A549 (cell line): ENCODE data around the gene ZSCAN5A. TPM values are rescaled to one million over a fixed set of nuclear protein-coding genes. Genes with fewer than 3 reads are reported as not detected.

Source experiments
- ATAC-seq, 2 experiments: fragments of 200-7000 bp in 1 of 2; fragments of >200 bp in 1 of 2; cut with Nextera tagmentation in 1 of 2; cut with Tn5 transposase in 1 of 2; 3 replicates each; pipeline versions ENCODE4 v1.8.0 to v1.9.1; 2018 to 2020; ENCODE audit warnings: mild to moderate bottlenecking in 1 of 2, moderate library complexity in 1 of 2
- CTCF ChIA-PET: fragments of 300-600 bp; sonication (Branson Sonifier 250); formaldehyde crosslinking; extraction: SDS; loops from one replicate; lab custom pipeline; 2021; ENCODE audit warnings: antibody characterized with exemption, inconsistent platforms; lab: Yijun Ruan, JAX
- POLR2A ChIA-PET: fragments of 350-600 bp; formaldehyde crosslinking; extraction: SDS; loops from one replicate; lab custom pipeline; 2021; ENCODE audit warnings: antibody characterized with exemption, inconsistent platforms; lab: Yijun Ruan, JAX
- DNase-seq, 2 experiments: peaks; one replicate each; pipeline versions ENCODE4 v3.0.0 to v3.0.0-alpha.2; 2011 to 2016; ENCODE audit warnings: low read depth in 1 of 2, low spot score in 1 of 2
- FAIRE-seq: peaks from 2 replicates; lab custom pipeline; 2011; peaks lifted over from hg19 to GRCh38; lab: Jason Lieb, UNC
- H3K27ac ChIP-seq, 2 experiments: fragments of >200 bp; sonication (Bioruptor Twin); formaldehyde crosslinking; 3 replicates each; pipeline ENCODE4 v1.5.1; 2016 to 2017
- H3K4me1 ChIP-seq: fragments of >200 bp; sonication (Bioruptor Twin); formaldehyde crosslinking; 3 replicates; pipeline ENCODE4 v1.6.1; 2016
- H3K4me2 ChIP-seq: fragments of >200 bp; sonication (Bioruptor Twin); formaldehyde crosslinking; 3 replicates; pipeline ENCODE4 v1.6.1; 2016
- H3K4me3 ChIP-seq: fragments of >200 bp; sonication (Bioruptor Twin); formaldehyde crosslinking; 3 replicates; pipeline ENCODE4 v1.5.1; 2016
- H3K9me3 ChIP-seq: fragments of >200 bp; sonication (Bioruptor Twin); formaldehyde crosslinking; 3 replicates; pipeline ENCODE4 v1.6.1; 2016
- CBX2 ChIP-seq: fragments of 200-600 bp; sonication (generic); IDR thresholded peaks from 2 replicates; pipeline ENCODE4 v1.6.1; 2016; ENCODE audit warnings: low read depth, mild to moderate bottlenecking, borderline replicate concordance
- CBX8 ChIP-seq: fragments of 200-600 bp; sonication (generic); IDR thresholded peaks from 2 replicates; pipeline ENCODE4 v1.6.1; 2016
- CEBPB ChIP-seq, 2 experiments: fragments of >200 bp in 1 of 2; sonication (Bioruptor Twin) in 1 of 2; formaldehyde crosslinking in 1 of 2; IDR thresholded peaks; 2 replicates each; pipeline ENCODE4 v1.6.1; 2012 to 2016
- EHMT2 ChIP-seq: fragments of 200-600 bp; sonication (generic); IDR thresholded peaks from 2 replicates; pipeline ENCODE4 v1.6.1; 2016; ENCODE audit warnings: antibody characterized with exemption, low read depth, mild to moderate bottlenecking, moderate library complexity
- ESRRA ChIP-seq: fragments of 150-350 bp; IDR thresholded peaks from 2 replicates; pipeline ENCODE4 v1.6.1; 2014; ENCODE audit warnings: mild to moderate bottlenecking, low read length, borderline replicate concordance
- FOSB ChIP-seq: fragments of 250-450 bp; sonication (Bioruptor Pico); IDR thresholded peaks from 2 replicates; pipeline ENCODE4 v1.5.0; 2020; ENCODE audit warnings: mild to moderate bottlenecking, moderate library complexity
- HOXB5 ChIP-seq: fragments of 250-450 bp; sonication (Bioruptor Pico); IDR thresholded peaks from 2 replicates; pipeline ENCODE4 v1.5.0; 2020; ENCODE audit warnings: mild to moderate bottlenecking, moderate library complexity
- JUN ChIP-seq, 2 experiments: fragments of >200 bp; sonication (Bioruptor Twin); formaldehyde crosslinking; IDR thresholded peaks; 2 replicates in 1 of 2; 3 replicates in 1 of 2; pipeline ENCODE4 v1.6.1; 2016 to 2017
- MAFK ChIP-seq: fragments of 450-650 bp; IDR thresholded peaks from 2 replicates; pipeline ENCODE4 v1.6.1; 2014; ENCODE audit not compliant: partially characterized antibody
- MAZ ChIP-seq: fragments of 150-350 bp; IDR thresholded peaks from 2 replicates; pipeline ENCODE4 v1.6.1; 2014; ENCODE audit warnings: antibody characterized with exemption, low read depth, low read length, borderline replicate concordance
- MYC ChIP-seq: IDR thresholded peaks from 2 replicates; pipeline ENCODE4 v1.6.1; 2012; ENCODE audit warnings: mild to moderate bottlenecking, inconsistent platforms, low read length, improper control_type of control experiment, borderline replicate concordance
- NFE2L2 ChIP-seq: fragments of 150-350 bp; conservative IDR thresholded peaks from 2 replicates; pipeline ENCODE4 v1.6.1; 2014; ENCODE audit warnings: low read length
- NPAS2 ChIP-seq: fragments of 250-450 bp; sonication (Bioruptor Pico); IDR thresholded peaks from 2 replicates; pipeline ENCODE4 v1.8.0; 2022; ENCODE audit warnings: mild to moderate bottlenecking, moderate library complexity, borderline replicate concordance
- NR3C1 ChIP-seq: fragments of >200 bp; sonication (Bioruptor Twin); formaldehyde crosslinking; IDR thresholded peaks from 3 replicates; pipeline ENCODE4 v1.6.1; 2017
- POLR2AphosphoS2 ChIP-seq: conservative IDR thresholded peaks from 2 replicates; pipeline ENCODE4 v1.6.1; 2012; ENCODE audit warnings: low read length, improper control_type of control experiment, inconsistent platforms
- RARB ChIP-seq: fragments of 250-450 bp; sonication (Bioruptor Pico); IDR thresholded peaks from 2 replicates; pipeline ENCODE4 v1.8.0; 2021; ENCODE audit warnings: mild to moderate bottlenecking, moderate library complexity
- RCOR1 ChIP-seq: fragments of 150-350 bp; IDR thresholded peaks from 2 replicates; pipeline ENCODE4 v1.6.1; 2014; ENCODE audit warnings: antibody characterized with exemption, low read length, low read depth
- RNF2 ChIP-seq: fragments of 200-600 bp; sonication (generic); IDR thresholded peaks from 2 replicates; pipeline ENCODE4 v1.6.1; 2016; ENCODE audit warnings: low read depth, mild to moderate bottlenecking, antibody characterized with exemption, moderate library complexity, borderline replicate concordance
- SREBF2 ChIP-seq: fragments of 450-650 bp; IDR thresholded peaks from 2 replicates; pipeline ENCODE4 v1.6.1; 2014; ENCODE audit warnings: mild to moderate bottlenecking, moderate library complexity
- TFCP2L1 ChIP-seq: fragments of 250-450 bp; sonication (Bioruptor Pico); IDR thresholded peaks from 2 replicates; pipeline ENCODE4 v1.5.0; 2021; ENCODE audit warnings: mild to moderate bottlenecking
- TP53 ChIP-seq: fragments of 250-450 bp; sonication (Bioruptor Pico); IDR thresholded peaks from 2 replicates; pipeline ENCODE4 v1.5.0; 2021; ENCODE audit warnings: mild to moderate bottlenecking, moderate library complexity
- ZC3H11A ChIP-seq: fragments of 450-650 bp; IDR thresholded peaks from 2 replicates; pipeline ENCODE4 v1.6.1; 2014; ENCODE audit warnings: antibody characterized with exemption, mild to moderate bottlenecking
- ZFP36 ChIP-seq: fragments of 450-650 bp; IDR thresholded peaks from 2 replicates; pipeline ENCODE4 v1.6.1; 2014; ENCODE audit warnings: borderline replicate concordance; ENCODE audit not compliant: partially characterized antibody
- ZNF302 ChIP-seq: fragments of 250-450 bp; sonication (Bioruptor Pico); IDR thresholded peaks from 2 replicates; pipeline ENCODE4 v1.9.0; 2021; ENCODE audit warnings: inconsistent platforms, mild to moderate bottlenecking, moderate library complexity
- WGBS: methylation state at CpG from one replicate; pipeline ENCODE4 v1.1.6; 2017; ENCODE audit errors: missing lambda C conversion rate; 5-methylcytosine and 5-hydroxymethylcytosine counted together
- polyA plus RNA-seq, 4 experiments: library from polyadenylated mRNA; depleted of rRNA in 3 of 4; stranded (reverse); fragments of >200 nt; fragmentation: RNase III in 1 of 4; extraction: RNeasy Plus Mini Kit Qiagen cat#74134 plus additional on column Dnase treatment in 1 of 4; gene quantifications; 2 replicates in 3 of 4; 3 replicates in 1 of 4; pipeline ENCODE4 v1.2.3, GENCODE V29; 2011 to 2017
- TF ChIP-seq, protein P1 (sequence below): fragments of 150-350 bp; IDR thresholded peaks from 2 replicates; pipeline ENCODE4 v1.6.1; 2014; ENCODE audit warnings: low read depth, mild to moderate bottlenecking, low read length
- TF ChIP-seq, protein P2 (sequence below): fragments of >200 bp; sonication (Bioruptor Twin); formaldehyde crosslinking; IDR thresholded peaks from 2 replicates; pipeline ENCODE4 v1.6.1; 2016
- TF ChIP-seq, protein P3 (sequence below): IDR thresholded peaks from 2 replicates; pipeline ENCODE4 v1.6.1; 2012
- TF ChIP-seq, protein P4 (sequence below): fragments of >200 bp; sonication (Bioruptor Twin); formaldehyde crosslinking; IDR thresholded peaks from 3 replicates; pipeline ENCODE4 v1.5.1; 2016
- TF ChIP-seq, protein P5 (sequence below): IDR thresholded peaks from 2 replicates; pipeline ENCODE4 v1.6.1; 2012

The ZSCAN5A gene
- polyA plus RNA-seq, 2 of the 4 experiments (the other 2 are of a cell fraction), result 10.8 to 13.3 TPM

DNA sequence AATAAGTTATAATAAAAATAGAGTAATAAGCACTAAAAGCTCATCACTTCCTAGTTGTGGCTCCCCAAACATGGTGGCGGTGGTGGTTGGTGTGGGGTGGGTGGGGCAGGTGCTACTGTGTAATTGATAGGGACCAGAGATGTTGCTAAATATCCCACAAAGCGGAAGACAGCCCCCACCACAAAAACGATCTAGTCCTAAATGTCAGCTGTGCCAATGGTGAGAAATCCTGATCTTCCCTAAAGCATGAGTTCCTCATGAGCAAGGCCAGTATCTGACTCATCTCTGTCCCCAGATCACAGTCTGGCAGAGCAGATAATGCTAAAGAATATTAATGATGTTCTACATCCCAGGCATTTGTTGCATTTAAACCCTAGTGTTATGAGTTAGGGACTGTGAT is 44.0 kb downstream of the ZSCAN5A start:
- no peak overlapping the region for H3K27ac ChIP-seq
- CTCF ChIA-PET, result interaction anchor here (1.1 to 2.2 kb wide), 2 partner anchors 25 to 63 kb away, joined by 4 to 7 read pairs; no protein-coding TSS in a partner anchor
- DNase-seq, result no peak
- ATAC-seq, result no peak
- no peaks in the 10 kb centered on the region for H3K9me3 ChIP-seq
- POLR2A ChIA-PET, result no interaction called here
- no peak overlapping the region for H3K4me2 ChIP-seq
- no peak for TF ChIP-seq RARB (CRISPR knock-in tag)
- TF ChIP-seq ESRRA, result no peak
- TF ChIP-seq CBX8, result no peak
- TF ChIP-seq JUN (IDR thresholded peaks at IDR 0.05), result no peak
- no peak for TF ChIP-seq ZC3H11A
- FAIRE-seq, result no peak
- no peak overlapping the region for H3K4me3 ChIP-seq
- WGBS, result 71% methylated on average over 3 of the region's 3 CpGs
- H3K4me1 ChIP-seq, result no peaks in the 10 kb centered on the region

DNA sequence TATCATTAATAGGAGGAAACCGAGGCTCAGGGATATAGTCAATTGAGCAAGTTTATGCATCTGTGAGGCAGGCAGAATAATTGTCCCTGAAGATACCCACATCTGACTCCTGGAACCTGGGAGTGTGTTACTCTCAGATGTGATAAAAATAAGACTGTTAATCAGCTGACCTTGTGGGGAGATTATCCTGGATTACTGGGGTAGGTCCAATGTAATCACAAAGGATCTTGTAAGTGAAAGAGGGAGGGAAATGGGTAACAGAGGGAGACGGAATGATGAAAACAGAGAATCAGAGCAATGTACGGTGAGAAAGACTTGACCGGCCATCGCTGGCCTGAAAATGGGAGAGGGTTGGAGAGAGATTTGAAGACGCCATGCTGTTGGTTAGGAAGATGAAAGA is 45.3 kb downstream of the ZSCAN5A start:
- Histone ChIP-seq H3K9me3 (no peaks in the 10 kb centered on the region), H3K4me3 (no peak overlapping the region), H3K4me1 (no peaks in the 10 kb centered on the region), H3K27ac (no peak overlapping the region), H3K4me2 (no peak overlapping the region)
- no peak for ATAC-seq
- no peak for DNase-seq
- POLR2A ChIA-PET, result no interaction called here
- WGBS, result 80% methylated on average over 6 of the region's 6 CpGs
- no peak for TF ChIP-seq MAFK
- TF ChIP-seq CEBPB (IDR thresholded peaks at IDR 0.05), result no peak
- TF ChIP-seq EHMT2, result no peak
- TF ChIP-seq POLR2AphosphoS2, result no peak
- TF ChIP-seq, protein P1, sequence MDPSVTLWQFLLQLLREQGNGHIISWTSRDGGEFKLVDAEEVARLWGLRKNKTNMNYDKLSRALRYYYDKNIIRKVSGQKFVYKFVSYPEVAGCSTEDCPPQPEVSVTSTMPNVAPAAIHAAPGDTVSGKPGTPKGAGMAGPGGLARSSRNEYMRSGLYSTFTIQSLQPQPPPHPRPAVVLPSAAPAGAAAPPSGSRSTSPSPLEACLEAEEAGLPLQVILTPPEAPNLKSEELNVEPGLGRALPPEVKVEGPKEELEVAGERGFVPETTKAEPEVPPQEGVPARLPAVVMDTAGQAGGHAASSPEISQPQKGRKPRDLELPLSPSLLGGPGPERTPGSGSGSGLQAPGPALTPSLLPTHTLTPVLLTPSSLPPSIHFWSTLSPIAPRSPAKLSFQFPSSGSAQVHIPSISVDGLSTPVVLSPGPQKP, result no peak
- no peak for TF ChIP-seq RCOR1
- no peak for TF ChIP-seq ZFP36
- no peak for TF ChIP-seq HOXB5 (CRISPR knock-in tag)
- TF ChIP-seq SREBF2, result no peak
- CTCF ChIA-PET, result interaction anchor here (2.2 to 6.9 kb wide), 2 partner anchors 17 to 64 kb away, joined by 7 to 46 read pairs; no protein-coding TSS in a partner anchor
- no peak for FAIRE-seq

DNA sequence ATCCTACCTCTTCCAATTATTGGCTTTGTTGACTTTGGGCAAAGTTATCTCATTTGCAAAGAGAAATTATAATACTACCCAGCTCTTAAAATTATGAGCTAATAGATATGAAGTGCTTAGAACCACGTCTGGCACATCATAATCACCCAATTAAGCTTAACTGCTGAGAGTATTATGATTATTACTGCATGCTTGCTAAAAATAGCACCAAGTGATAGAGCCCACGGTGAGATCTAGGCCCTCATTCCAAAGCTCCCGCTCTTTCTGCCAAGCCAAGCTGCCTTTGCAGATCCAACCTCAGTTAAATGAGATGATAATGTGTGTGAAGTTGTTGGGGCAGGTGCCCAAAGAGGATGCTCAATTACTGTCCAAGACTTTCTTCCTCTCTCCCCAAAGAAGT is 48.6 kb downstream of the ZSCAN5A start:
- WGBS, result 55% methylated on average over 3 of the region's 3 CpGs

DNA sequence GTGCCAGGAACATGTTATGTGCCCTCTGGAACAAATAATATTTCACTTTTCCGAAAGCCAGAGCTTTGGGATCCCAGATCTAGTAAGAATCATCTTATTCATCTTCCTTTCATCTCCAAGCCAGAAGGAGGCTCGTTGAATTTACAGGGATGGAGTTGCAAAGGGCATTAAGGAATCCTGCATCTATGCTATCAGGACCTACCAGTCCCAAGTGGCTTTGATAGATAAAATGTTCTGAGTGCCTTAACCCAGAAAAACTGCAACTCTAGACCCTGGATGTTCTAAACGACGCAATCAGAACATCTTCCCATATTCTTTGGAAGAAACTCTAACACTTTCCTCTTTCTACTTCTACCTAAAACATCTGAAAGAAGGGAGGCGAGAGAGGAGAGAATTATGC is 51.3 kb downstream of the ZSCAN5A start:
- H3K4me2 ChIP-seq, result no peak overlapping the region
- WGBS, result 77% methylated on average over 5 of the region's 5 CpGs
- ChIA-PET CTCF (interaction anchor here (3.4 to 6.9 kb wide), 2 partner anchors 10 to 70 kb away, joined by 8 to 46 read pairs; no protein-coding TSS in a partner anchor), POLR2A (no interaction called here)
- DNase-seq (no peak), ATAC-seq (no peak), FAIRE-seq (no peak)
- peaks cover 6% of the 10 kb centered on the region; the same call in 2 of the 3 replicates for H3K9me3 ChIP-seq
- no peak overlapping the region for H3K27ac ChIP-seq
- no peaks in the 10 kb centered on the region for H3K4me1 ChIP-seq
- H3K4me3 ChIP-seq, result no peak overlapping the region
- no peak for TF ChIP-seq RCOR1
- TF ChIP-seq SREBF2, result no peak
- no peak for TF ChIP-seq ZNF302 (CRISPR knock-in tag)
- TF ChIP-seq MYC, result no peak
- no peak for TF ChIP-seq ZFP36
- TF ChIP-seq TFCP2L1 (CRISPR knock-in tag), result no peak
- TF ChIP-seq RNF2, result no peak
- no peak for TF ChIP-seq NFE2L2
- TF ChIP-seq, protein P2, sequence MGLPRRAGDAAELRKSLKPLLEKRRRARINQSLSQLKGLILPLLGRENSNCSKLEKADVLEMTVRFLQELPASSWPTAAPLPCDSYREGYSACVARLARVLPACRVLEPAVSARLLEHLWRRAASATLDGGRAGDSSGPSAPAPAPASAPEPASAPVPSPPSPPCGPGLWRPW, result no peak
- TF ChIP-seq, protein P3, sequence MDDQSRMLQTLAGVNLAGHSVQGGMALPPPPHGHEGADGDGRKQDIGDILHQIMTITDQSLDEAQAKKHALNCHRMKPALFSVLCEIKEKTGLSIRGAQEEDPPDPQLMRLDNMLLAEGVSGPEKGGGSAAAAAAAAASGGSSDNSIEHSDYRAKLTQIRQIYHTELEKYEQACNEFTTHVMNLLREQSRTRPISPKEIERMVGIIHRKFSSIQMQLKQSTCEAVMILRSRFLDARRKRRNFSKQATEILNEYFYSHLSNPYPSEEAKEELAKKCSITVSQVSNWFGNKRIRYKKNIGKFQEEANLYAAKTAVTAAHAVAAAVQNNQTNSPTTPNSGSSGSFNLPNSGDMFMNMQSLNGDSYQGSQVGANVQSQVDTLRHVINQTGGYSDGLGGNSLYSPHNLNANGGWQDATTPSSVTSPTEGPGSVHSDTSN, result no peak
- TF ChIP-seq NR3C1, result no peak
- no peak for TF ChIP-seq POLR2AphosphoS2
- TF ChIP-seq, protein P4, sequence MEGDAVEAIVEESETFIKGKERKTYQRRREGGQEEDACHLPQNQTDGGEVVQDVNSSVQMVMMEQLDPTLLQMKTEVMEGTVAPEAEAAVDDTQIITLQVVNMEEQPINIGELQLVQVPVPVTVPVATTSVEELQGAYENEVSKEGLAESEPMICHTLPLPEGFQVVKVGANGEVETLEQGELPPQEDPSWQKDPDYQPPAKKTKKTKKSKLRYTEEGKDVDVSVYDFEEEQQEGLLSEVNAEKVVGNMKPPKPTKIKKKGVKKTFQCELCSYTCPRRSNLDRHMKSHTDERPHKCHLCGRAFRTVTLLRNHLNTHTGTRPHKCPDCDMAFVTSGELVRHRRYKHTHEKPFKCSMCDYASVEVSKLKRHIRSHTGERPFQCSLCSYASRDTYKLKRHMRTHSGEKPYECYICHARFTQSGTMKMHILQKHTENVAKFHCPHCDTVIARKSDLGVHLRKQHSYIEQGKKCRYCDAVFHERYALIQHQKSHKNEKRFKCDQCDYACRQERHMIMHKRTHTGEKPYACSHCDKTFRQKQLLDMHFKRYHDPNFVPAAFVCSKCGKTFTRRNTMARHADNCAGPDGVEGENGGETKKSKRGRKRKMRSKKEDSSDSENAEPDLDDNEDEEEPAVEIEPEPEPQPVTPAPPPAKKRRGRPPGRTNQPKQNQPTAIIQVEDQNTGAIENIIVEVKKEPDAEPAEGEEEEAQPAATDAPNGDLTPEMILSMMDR, result no peak
- no peak for TF ChIP-seq MAZ
- no peak for TF ChIP-seq FOSB
- no peak for TF ChIP-seq NPAS2 (CRISPR knock-in tag)

More for the DNA sequence above, 48.6 kb downstream of the ZSCAN5A start:
- Histone ChIP-seq H3K4me2 (no peak overlapping the region), H3K9me3 (peaks cover 6% of the 10 kb centered on the region; the same call in 2 of the 3 replicates)
- POLR2A ChIA-PET, result no interaction called here
- TF ChIP-seq, protein P5, sequence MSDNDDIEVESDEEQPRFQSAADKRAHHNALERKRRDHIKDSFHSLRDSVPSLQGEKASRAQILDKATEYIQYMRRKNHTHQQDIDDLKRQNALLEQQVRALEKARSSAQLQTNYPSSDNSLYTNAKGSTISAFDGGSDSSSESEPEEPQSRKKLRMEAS, result no peak
- TF ChIP-seq RARB (CRISPR knock-in tag) (no peak), JUN (IDR thresholded peaks at IDR 0.05) (no peak), TP53 (CRISPR knock-in tag) (no peak), CBX2 (no peak)
- TF ChIP-seq, all 56 proteins: peak for 0
- CTCF ChIA-PET, result interaction anchor here (0.7 to 6.9 kb wide), 3 partner anchors 13 to 191 kb away, joined by 3 to 46 read pairs (median 8); no protein-coding TSS in a partner anchor
- Histone ChIP-seq H3K4me3 (no peak overlapping the region), H3K27ac (no peak overlapping the region), H3K4me1 (no peaks in the 10 kb centered on the region)
- DNase-seq, result no peak
- ATAC-seq, result no peak
- no peak for FAIRE-seq
